GDM1 (cell line): ENCODE results near the gene OXT.

Experiments
- DNase-seq: peaks from one replicate; lab custom pipeline; 2025; lab: John Stamatoyannopoulos, UW

The OXT gene

DNA sequence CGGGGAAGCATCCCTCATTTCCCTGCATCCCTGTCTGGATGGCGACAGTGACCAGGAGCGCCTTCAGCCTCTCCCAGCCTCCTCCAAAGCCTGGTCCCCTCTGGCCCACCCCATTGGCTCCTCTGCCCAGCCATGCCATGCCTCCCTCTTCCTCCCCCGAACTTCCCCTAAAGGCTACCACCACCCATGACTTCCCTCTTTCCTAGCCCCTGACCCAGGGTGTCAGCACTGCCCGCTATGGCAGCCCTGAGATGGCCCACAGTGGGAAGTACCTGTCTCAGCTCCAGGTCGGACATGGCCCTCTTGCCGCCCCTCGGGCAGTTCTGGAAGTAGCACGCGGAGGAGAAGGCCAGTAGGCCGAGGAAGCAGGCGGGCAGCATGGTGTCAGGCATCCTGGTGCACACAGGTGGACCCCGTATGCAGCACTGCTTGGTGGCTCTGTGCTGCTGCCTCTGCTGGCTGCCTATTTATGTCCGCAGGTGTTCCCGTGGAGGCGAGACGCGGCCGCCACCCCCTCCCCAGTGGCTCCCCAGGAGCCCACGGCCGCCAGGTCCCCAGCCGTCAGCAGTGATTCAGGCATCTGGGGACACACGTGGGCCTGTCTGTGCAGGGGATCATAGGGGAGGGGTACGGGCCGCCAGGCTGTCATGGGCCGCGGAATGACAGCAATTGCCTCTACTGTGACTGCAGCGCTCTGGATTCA is 13.0 kb downstream of the OXT start, which contains the start of gene AVP:
AVP (minus strand) TSS at position 442 of the 703 bp plus-strand sequence; CDS start at position 392, 50 bp downstream.
- DNase-seq = no peak

GRCh38 chr20:3084986-3085360 is 13.6 kb downstream of the OXT start:
- DNase-seq = no peak

- DNase-seq = no peak
Measured at GRCh38 chr20:3085571-3086072, 14.2 kb downstream of the OXT start.

DNA sequence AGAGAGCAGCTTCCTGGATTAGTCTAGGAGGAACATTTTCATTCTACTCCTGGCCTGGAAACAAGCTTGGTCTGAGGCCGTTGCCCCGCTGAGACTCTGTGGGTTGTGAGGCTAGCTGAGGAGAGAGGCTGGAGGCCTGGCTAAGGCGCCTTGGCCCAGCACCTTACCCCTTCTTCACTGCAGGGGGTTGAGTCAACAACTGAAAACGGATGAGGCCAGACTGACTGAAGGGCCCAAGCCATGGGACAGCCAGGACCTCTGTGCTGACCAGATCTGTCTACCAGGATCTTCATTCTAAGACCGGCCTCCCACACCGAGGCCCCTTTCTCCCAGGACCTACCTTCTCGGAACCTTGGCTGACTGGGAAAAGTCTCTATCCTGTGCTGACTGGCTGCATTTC is 16.6 kb downstream of the OXT start:
- no peak for DNase-seq

DNA sequence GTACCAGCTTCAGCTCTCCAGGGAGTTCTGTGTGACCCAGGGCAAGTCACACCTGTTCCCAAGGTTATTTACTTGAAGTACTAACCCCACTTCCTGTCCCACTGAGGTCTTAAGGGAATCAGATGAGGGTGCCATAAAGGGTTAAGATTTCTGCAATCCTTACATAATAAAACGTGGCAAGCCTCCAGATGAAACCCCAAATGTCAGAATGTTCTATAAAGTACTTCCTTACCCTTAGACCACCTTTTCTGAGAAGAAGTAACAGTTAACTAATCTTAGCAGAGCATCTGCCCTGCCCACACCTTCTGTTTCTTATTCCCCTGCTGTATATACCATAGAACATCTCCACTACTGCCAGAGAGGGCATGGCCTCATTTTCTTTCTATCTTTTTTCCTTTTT is 19.1 kb downstream of the OXT start:
- peak; percentile 67 for DNase-seq

DNA sequence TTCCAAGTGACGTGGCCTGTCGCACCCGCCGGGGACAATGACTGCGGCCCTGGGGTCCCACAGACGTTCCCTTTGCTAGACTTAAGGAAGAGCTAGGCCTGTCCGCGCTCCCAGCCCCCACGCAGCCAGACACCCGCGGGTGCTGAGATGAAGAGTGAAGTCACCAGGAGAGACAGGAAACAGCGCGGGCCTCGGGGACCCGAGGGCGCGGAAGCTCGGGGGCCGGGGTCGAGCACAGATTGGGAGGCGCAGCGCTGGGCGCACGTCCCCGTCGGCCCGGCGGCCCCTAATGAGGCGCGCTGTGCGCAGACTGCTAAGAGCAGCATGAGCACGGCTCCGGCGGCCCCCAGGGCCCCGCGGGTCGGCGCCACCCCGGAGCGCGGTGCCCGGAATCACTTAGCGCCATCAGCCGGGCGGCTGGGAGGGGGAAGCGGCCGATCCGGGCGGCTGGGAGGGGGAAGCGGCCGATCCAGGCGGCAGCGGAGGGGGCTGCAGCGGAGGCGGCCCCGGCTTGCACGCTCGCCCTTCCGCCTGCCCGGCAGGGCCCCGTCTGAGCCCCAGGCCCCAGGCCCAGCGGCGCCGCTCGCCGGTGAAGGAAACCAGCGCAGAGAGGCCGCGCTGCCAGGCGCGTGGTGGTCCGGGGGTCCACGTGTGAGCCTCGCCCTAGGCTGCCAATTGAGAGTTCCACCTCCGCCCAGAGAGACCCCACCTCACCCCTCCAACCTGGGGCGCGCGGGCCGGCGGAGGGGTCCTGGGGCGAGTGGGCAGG is 21.4 kb downstream of the OXT start:
- no peak for DNase-seq

- peak; percentile 89 for DNase-seq
Measured at GRCh38 chr20:3093861-3094361, 22.5 kb downstream of the OXT start.

GRCh38 chr20:3094848-3095629 is 23.6 kb downstream of the OXT start:
- no peak for DNase-seq

- no peak for DNase-seq
Measured at GRCh38 chr20:3100480-3100879, 29.1 kb downstream of the OXT start.

DNA sequence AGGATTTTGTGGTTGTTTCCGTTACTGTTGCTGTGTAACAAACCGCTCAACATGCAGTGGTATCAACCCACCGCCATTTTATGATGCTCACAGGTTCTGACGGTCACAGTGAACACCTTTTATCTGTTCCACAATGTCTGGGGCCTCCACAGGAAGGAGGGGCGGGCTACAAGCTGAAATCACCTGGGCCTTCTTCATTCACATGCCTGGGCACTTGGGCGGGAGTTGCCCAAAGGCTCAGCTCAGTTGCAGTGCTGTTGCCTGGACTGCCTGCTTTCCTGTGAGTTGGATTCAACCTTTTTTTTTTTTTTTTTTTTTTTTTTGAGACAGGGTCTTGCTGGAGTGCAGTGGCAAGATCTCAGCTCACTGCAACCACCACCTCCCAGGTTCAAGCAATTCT is 29.8 kb downstream of the OXT start:
- DNase-seq = no peak

GRCh38 chr20:3101737-3102574 is 30.5 kb downstream of the OXT start:
- DNase-seq = peak; percentile 54

DNA sequence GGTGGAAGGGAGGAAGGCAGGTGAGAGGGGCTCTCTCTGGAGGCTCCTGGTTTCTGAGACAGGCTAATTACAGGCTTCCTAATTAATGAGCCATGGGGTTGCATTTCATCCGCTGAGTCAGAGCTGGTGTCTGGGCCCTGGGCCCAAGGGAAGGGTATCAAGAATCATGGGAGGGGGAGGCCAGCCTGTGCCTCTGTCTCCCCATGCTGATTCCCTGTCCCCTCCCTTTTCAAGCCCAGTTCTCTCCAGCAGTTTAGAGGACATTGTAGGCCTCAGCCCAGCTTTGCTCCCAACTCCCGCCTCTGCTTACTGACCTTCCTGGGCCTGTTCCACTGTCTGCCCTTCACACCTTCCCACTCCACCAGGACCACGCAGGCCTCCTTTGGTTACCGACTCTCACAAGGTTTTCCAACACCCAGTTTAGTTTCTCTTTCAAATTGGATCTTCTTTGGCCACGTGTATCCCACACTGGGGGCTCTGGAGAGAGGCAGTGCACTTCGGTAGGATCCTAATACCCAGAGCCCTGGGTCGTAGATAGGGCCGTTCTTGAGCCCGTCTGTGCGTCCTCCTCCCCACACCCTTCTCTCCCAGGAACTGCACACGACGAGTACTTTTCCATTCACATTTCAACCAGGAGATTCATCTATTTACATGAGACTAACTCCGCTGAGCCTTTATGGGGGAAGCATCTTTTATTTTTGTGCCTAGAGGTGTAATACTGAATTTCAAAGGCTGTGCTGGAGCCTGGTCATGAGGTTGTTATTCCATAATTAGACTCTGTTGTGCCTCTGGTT is 31.4 kb downstream of the OXT start:
- no peak for DNase-seq

DNA sequence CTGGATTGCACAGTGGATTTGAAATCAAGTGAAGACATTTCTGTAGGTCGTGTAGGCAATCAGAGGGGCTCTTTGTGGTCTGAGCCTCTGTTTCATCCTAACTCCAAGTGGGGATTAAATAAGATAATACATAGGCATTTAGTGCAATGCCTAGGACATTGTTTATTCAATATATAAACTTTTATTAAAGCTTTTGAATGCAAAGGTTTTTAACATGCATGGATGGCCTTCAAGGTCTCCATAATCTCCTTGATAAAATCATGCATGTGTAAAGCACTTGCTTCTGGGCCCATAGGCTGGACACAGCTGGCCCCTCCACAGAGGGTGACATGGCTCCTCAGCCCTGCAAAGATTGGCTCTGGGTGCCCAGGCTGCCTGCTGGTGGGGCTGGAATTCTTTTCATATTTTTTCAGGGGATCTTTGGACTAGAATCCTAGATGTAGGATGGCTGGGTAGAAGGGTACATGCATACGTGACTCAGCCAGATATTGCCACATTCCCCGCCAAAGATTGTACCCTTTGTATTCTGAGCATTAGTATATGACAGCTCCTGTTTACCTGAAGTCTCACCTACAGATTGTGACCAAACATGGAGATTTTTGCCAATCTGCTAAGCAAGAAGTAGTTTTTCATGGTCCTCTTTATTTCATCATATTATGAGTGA is 32.1 kb downstream of the OXT start:
- no peak for DNase-seq

DNA sequence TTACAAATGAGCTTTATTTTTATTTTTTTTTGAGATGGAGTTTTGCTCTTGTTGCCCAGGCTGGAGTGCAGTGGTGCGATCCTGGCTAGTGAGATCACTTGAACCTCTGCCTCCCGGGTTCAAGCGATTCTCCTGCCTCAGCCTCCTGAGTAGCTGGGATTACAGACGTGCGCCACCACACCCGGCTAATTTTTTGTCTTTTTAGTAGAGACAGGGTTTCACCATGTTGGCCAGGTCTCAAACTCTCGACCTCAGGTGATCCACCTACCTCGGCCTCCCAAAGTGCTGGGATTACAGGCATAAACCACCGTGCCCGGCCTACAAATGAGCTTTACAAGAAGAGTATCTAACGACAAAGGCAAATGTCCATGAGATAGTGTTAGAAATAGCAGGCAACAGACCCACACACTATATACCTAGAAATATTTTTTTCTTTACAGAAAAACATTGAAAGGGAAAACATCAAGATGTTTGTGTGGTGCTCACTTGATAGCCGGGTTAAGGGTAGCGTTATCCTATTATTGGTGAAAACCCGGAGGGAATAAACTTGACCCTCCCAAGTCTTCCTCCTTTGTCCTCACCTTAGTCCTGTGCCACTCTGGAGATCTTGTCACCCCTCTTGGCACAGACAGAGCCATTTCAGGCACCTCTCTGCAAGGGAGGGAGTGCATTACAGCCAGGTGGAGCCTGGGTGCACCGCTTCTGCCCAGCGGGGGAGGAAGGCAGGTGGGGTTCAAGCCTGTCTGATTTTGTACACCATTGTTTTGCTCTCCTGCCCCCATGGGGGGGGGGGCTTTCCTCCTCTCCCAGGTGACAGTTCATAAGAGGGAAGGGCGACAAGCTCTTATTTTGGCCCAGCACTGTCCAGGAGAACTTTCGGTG is 34.1 kb downstream of the OXT start:
- DNase-seq = no peak

DNA sequence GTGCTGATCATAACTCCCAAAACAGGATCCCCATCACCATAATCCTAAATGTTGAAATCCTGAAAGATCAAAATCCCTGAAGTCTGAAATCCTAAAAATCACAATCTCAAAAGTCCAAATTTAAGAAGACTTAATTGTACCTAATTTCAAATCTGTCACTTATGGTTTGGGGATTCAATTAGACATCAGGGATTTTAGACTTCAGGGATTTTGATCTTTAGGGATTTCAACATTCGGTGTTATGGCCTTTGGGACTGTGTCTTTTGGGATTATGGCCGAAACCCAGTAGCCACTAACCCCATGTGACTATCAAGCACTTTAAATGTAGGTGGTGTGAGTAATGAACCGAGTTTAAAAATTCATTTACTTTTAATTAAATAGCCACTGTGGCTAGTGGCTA is 34.8 kb downstream of the OXT start:
- DNase-seq = no peak

GRCh38 chr20:3106658-3107463 is 35.4 kb downstream of the OXT start:
- no peak for DNase-seq

GRCh38 chr20:3107464-3108025 is 36.1 kb downstream of the OXT start:
- no peak for DNase-seq
